ENCODE measurements around the gene PGM5.

Gene PGM5

DNA sequence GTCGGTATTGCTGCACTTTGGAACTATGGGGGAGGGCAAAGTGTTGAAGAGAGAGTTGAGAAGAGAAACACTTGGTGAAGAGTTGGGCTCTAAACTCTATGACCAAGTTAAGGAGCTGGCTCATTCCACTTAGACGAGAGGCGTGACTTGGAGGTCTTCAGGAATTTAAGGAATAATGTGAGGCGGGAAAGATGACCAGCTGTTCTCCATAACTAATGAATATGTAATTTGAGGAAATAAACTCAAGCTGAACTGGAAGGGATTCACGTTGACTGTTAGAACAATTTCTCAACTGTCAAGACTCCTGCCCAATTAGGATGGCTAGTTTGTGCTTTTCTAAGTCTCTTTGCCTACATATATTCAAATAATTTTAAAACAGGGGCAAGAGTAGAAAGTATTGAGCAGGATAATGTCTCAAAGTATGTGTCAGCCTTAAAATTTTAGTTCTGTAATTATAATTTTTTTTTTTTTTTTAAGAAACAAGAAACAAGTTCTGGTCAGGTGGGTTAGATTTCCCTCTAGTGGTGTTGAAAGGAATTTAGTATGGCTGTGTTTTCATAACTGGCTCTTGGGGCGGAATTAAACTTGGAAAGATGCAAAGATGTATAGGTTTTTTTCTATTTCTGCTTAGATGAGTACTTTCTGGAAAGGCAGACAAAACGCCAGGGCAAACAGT is 150.9 kb downstream of the PGM5 start:
- Histone ChIP-seq H3K18ac (ENCODE audit: low read length) (no peak overlapping the region), H2BK12ac (ENCODE audit: low read length) (no peak overlapping the region), H4K12ac (ENCODE audit: low read depth, low read length) (no peak overlapping the region), H2AK5ac (ENCODE audit: low read length) (no peak overlapping the region), H3K79me1 (ENCODE audit: low read length) (peaks cover 4% of the 10 kb centered on the region), H3K14ac (ENCODE audit: low read length) (no peak overlapping the region), H2BK120ac (ENCODE audit: insufficient read depth, low read length, poor library complexity) (no peak overlapping the region), H3K4ac (ENCODE audit: low read depth, low read length) (no peak overlapping the region), H3K27ac (ENCODE audit: low read depth, low read length) (no peak overlapping the region), H3K27me3 (ENCODE audit: insufficient read depth, low read length) (no peaks in the 10 kb centered on the region), H3K9me3 (ENCODE audit: insufficient read depth, low read depth, low read length) (no peaks in the 10 kb centered on the region), H3K23ac (ENCODE audit: low read length) (no peak overlapping the region), H2BK5ac (ENCODE audit: low read depth, low read length, poor library complexity) (no peak overlapping the region), H4K91ac (ENCODE audit: low read depth, low read length) (no peak overlapping the region), H4K8ac (ENCODE audit: low read depth, low read length) (no peak overlapping the region), H3K79me2 (ENCODE audit: control insufficient read depth, insufficient read depth, low read length, poor library complexity) (no peaks in the 10 kb centered on the region), H2AFZ (ENCODE audit: insufficient read depth, low read length, poor library complexity) (no peak overlapping the region), H3K9ac (ENCODE audit: low read length) (no peak overlapping the region), H3K4me2 (ENCODE audit: low read length) (peak overlapping the region; percentile 25), H3K4me1 (ENCODE audit: control insufficient read depth in 1 of 2, insufficient read depth in 2 of 2, low read length in 2 of 2) (peaks cover 0 to 2% of the 10 kb centered on the region in 2 experiments), H3K4me3 (ENCODE audit: low read depth, low read length) (no peak overlapping the region), H3K36me3 (ENCODE audit: control insufficient read depth in 1 of 2, insufficient read depth in 2 of 2, low read length in 2 of 2) (no peaks in the 10 kb centered on the region)
- WGBS (ENCODE audit: extremely low coverage, insufficient coverage, insufficient read length) = no CpG with 5 or more reads among the region's 7 CpGs
- peak in 1 of 2 donors; percentile 42 for DNase-seq

GRCh38 chr9:68507806-68508145 is 151.4 kb downstream of the PGM5 start:
- H3K27me3 ChIP-seq (ENCODE audit: insufficient read depth, low read length) = no peaks in the 10 kb centered on the region
- WGBS (ENCODE audit: extremely low coverage, insufficient coverage, insufficient read length) = no CpG with 5 or more reads among the region's 2 CpGs
- H3K9me3 ChIP-seq (ENCODE audit: insufficient read depth, low read depth, low read length) = no peaks in the 10 kb centered on the region
- H3K14ac ChIP-seq (ENCODE audit: low read length) = no peak overlapping the region
- no peaks in the 10 kb centered on the region for H3K79me2 ChIP-seq (ENCODE audit: control insufficient read depth, insufficient read depth, low read length, poor library complexity)
- H3K4me1 ChIP-seq (ENCODE audit: control insufficient read depth in 1 of 2, insufficient read depth in 2 of 2, low read length in 2 of 2) = peaks cover 0 to 2% of the 10 kb centered on the region in 2 experiments
- H3K27ac ChIP-seq (ENCODE audit: low read depth, low read length) = no peak overlapping the region
- H4K91ac ChIP-seq (ENCODE audit: low read depth, low read length) = peak overlapping the region; percentile 35
- peaks cover 4% of the 10 kb centered on the region for H3K79me1 ChIP-seq (ENCODE audit: low read length)
- no peak overlapping the region for H3K4me3 ChIP-seq (ENCODE audit: low read depth, low read length)
- H3K4me2 ChIP-seq (ENCODE audit: low read length) = peak overlapping the region; percentile 25
- no peak overlapping the region for H2BK12ac ChIP-seq (ENCODE audit: low read length)
- no peak overlapping the region for H3K18ac ChIP-seq (ENCODE audit: low read length)
- H2BK5ac ChIP-seq (ENCODE audit: low read depth, low read length, poor library complexity) = no peak overlapping the region
- no peak overlapping the region for H3K4ac ChIP-seq (ENCODE audit: low read depth, low read length)
- H2BK120ac ChIP-seq (ENCODE audit: insufficient read depth, low read length, poor library complexity) = no peak overlapping the region
- no peaks in the 10 kb centered on the region for H3K36me3 ChIP-seq (ENCODE audit: control insufficient read depth in 1 of 2, insufficient read depth in 2 of 2, low read length in 2 of 2)
- H3K23ac ChIP-seq (ENCODE audit: low read length) = no peak overlapping the region
- no peak overlapping the region for H2AFZ ChIP-seq (ENCODE audit: insufficient read depth, low read length, poor library complexity)
- H4K8ac ChIP-seq (ENCODE audit: low read depth, low read length) = no peak overlapping the region
- H4K12ac ChIP-seq (ENCODE audit: low read depth, low read length) = no peak overlapping the region
- DNase-seq = peak; percentile 4 to 26
- H3K9ac ChIP-seq (ENCODE audit: low read length) = no peak overlapping the region
- no peak overlapping the region for H2AK5ac ChIP-seq (ENCODE audit: low read length)

DNA sequence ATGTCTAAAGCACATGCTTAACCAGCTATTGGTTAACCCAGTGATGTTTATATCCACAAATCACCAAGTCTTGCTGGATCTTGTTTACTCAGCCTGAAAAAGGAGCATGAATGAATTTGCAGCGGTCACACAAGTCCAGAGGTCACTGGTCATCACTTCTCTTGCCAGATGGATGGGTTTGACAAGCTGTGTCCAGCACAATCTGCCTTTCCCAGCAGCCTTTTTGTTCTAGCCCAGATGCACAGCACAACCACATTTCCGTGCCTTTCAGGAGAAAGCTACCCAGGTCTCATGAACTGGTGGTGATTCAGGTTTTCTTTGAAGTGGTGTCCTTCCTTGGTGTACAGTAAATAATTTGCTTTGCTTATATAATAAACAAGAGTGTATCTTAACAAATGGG is 152.1 kb downstream of the PGM5 start:
- peaks cover 0 to 2% of the 10 kb centered on the region in 2 experiments for H3K4me1 ChIP-seq (ENCODE audit: control insufficient read depth in 1 of 2, insufficient read depth in 2 of 2, low read length in 2 of 2)
- no peaks in the 10 kb centered on the region for H3K27me3 ChIP-seq (ENCODE audit: insufficient read depth, low read length)
- no peak overlapping the region for H2BK120ac ChIP-seq (ENCODE audit: insufficient read depth, low read length, poor library complexity)
- H3K79me1 ChIP-seq (ENCODE audit: low read length) = peaks cover 4% of the 10 kb centered on the region
- no peak overlapping the region for H3K27ac ChIP-seq (ENCODE audit: low read depth, low read length)
- H2BK5ac ChIP-seq (ENCODE audit: low read depth, low read length, poor library complexity) = no peak overlapping the region
- no CpG with 5 or more reads among the region's 2 CpGs for WGBS (ENCODE audit: extremely low coverage, insufficient coverage, insufficient read length)
- no peak overlapping the region for H3K14ac ChIP-seq (ENCODE audit: low read length)
- H2BK12ac ChIP-seq (ENCODE audit: low read length) = no peak overlapping the region
- no peak for DNase-seq
- H2AFZ ChIP-seq (ENCODE audit: insufficient read depth, low read length, poor library complexity) = no peak overlapping the region
- no peak overlapping the region for H4K12ac ChIP-seq (ENCODE audit: low read depth, low read length)
- no peaks in the 10 kb centered on the region for H3K36me3 ChIP-seq (ENCODE audit: control insufficient read depth in 1 of 2, insufficient read depth in 2 of 2, low read length in 2 of 2)
- H3K79me2 ChIP-seq (ENCODE audit: control insufficient read depth, insufficient read depth, low read length, poor library complexity) = no peaks in the 10 kb centered on the region
- no peak overlapping the region for H3K4me3 ChIP-seq (ENCODE audit: low read depth, low read length)
- no peak overlapping the region for H2AK5ac ChIP-seq (ENCODE audit: low read length)
- no peak overlapping the region for H4K91ac ChIP-seq (ENCODE audit: low read depth, low read length)
- no peak overlapping the region for H3K4ac ChIP-seq (ENCODE audit: low read depth, low read length)
- H3K18ac ChIP-seq (ENCODE audit: low read length) = no peak overlapping the region
- H4K8ac ChIP-seq (ENCODE audit: low read depth, low read length) = no peak overlapping the region
- H3K9ac ChIP-seq (ENCODE audit: low read length) = no peak overlapping the region
- H3K9me3 ChIP-seq (ENCODE audit: insufficient read depth, low read depth, low read length) = no peaks in the 10 kb centered on the region
- no peak overlapping the region for H3K23ac ChIP-seq (ENCODE audit: low read length)
- no peak overlapping the region for H3K4me2 ChIP-seq (ENCODE audit: low read length)

DNA sequence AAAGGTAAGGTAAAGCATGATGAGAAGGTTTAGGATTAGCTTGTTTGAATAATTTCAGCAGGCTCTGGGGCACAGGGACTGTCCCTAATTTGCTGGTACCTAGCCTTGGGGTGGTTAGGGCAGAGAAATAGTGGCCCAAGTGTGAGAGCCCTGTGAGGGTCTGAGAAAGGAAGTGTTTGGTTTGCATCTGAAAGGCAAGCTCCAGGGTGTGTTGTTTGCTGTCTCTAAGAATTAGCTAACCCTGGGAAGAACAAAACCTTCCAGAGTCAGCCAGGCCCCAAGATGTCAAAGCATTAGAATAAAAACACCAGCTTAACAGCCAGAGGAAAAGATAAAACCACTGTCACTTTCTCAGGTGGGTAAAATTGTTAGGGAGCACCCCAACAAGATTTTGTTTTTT is 153.3 kb downstream of the PGM5 start:
- no peak overlapping the region for H3K14ac ChIP-seq (ENCODE audit: low read length)
- no peak overlapping the region for H3K23ac ChIP-seq (ENCODE audit: low read length)
- H3K27me3 ChIP-seq (ENCODE audit: insufficient read depth, low read length) = no peaks in the 10 kb centered on the region
- no peaks in the 10 kb centered on the region for H3K79me2 ChIP-seq (ENCODE audit: control insufficient read depth, insufficient read depth, low read length, poor library complexity)
- no peak overlapping the region for H3K4me2 ChIP-seq (ENCODE audit: low read length)
- H3K4ac ChIP-seq (ENCODE audit: low read depth, low read length) = no peak overlapping the region
- peak overlapping the region; percentile 45 for H2BK12ac ChIP-seq (ENCODE audit: low read length)
- H4K91ac ChIP-seq (ENCODE audit: low read depth, low read length) = no peak overlapping the region
- DNase-seq = no peak
- no peaks in the 10 kb centered on the region for H3K36me3 ChIP-seq (ENCODE audit: control insufficient read depth in 1 of 2, insufficient read depth in 2 of 2, low read length in 2 of 2)
- no peak overlapping the region for H4K12ac ChIP-seq (ENCODE audit: low read depth, low read length)
- H3K27ac ChIP-seq (ENCODE audit: low read depth, low read length) = no peak overlapping the region
- H3K4me3 ChIP-seq (ENCODE audit: low read depth, low read length) = no peak overlapping the region
- no peak overlapping the region for H3K9ac ChIP-seq (ENCODE audit: low read length)
- no peak overlapping the region for H2BK120ac ChIP-seq (ENCODE audit: insufficient read depth, low read length, poor library complexity)
- H2AFZ ChIP-seq (ENCODE audit: insufficient read depth, low read length, poor library complexity) = no peak overlapping the region
- peaks cover 0 to 2% of the 10 kb centered on the region in 2 experiments for H3K4me1 ChIP-seq (ENCODE audit: control insufficient read depth in 1 of 2, insufficient read depth in 2 of 2, low read length in 2 of 2)
- H2BK5ac ChIP-seq (ENCODE audit: low read depth, low read length, poor library complexity) = no peak overlapping the region
- no peak overlapping the region for H4K8ac ChIP-seq (ENCODE audit: low read depth, low read length)
- no peak overlapping the region for H3K18ac ChIP-seq (ENCODE audit: low read length)
- H3K9me3 ChIP-seq (ENCODE audit: insufficient read depth, low read depth, low read length) = no peaks in the 10 kb centered on the region
- peaks cover 4% of the 10 kb centered on the region for H3K79me1 ChIP-seq (ENCODE audit: low read length)
- H2AK5ac ChIP-seq (ENCODE audit: low read length) = no peak overlapping the region

All from trophoblast cell (in vitro differentiated cells and primary cell).